T-cell (primary cell): ENCODE results near the gene KIF22. TPM values are rescaled to one million over a fixed set of nuclear protein-coding genes. Genes with fewer than 3 reads are reported as not detected.
"Not testable (repeated sequence)": the region's sequence is repeated elsewhere in the genome, so short reads cannot be mapped to it uniquely, and the experiment has no call there.

Experiments used
- ATAC-seq, 4 experiments: fragments of 200-7000 bp in 3 of 4; fragments of 150-1000 bp in 1 of 4; cut with Tn5 transposase; replicated peaks in 1 of 4; 1 replicate in 3 of 4; 2 replicates in 1 of 4; pipeline ENCODE4 v1.10.0; 2021; ENCODE audit warnings: moderate library complexity in 3 of 4, mild to moderate bottlenecking in 2 of 4, moderate number of reproducible peaks in 1 of 4
- CTCF ChIA-PET, 2 donors: fragments of 300-600 bp; sonication (Branson Sonifier 250); formaldehyde crosslinking; loops; one replicate each; lab custom pipeline; 2022; ENCODE audit warnings: antibody characterized with exemption in 2 of 2; lab: Charles Lee
- POLR2A ChIA-PET, 2 donors: fragments of 300-600 bp; sonication (Branson Sonifier 250); formaldehyde crosslinking; loops; one replicate each; lab custom pipeline; 2022; ENCODE audit warnings: antibody characterized with exemption in 2 of 2; lab: Charles Lee
- DNase-seq, 35 experiments: peaks; one replicate each; pipeline versions ENCODE4 v3.0.0 to v3.0.0-alpha.2; 2013 to 2023
- H3K27ac ChIP-seq: one replicate; pipeline ENCODE4 v1.5.1; 2013; ENCODE audit warnings: low read length
- H3K27me3 ChIP-seq, 2 experiments: replicated peaks in 1 of 2; 1 replicate in 1 of 2; 2 replicates in 1 of 2; pipeline versions ENCODE4 v1.6.1 to v1.7.0; 2013; ENCODE audit warnings: low read length in 1 of 2, mixed read lengths in 1 of 2; ENCODE audit not compliant: control insufficient read depth in 2 of 2, insufficient read depth in 2 of 2; ENCODE audit errors: extremely low read depth in 1 of 2
- H3K36me3 ChIP-seq, 2 donors: 1 replicate in 1 of 2; 2 replicates in 1 of 2; pipeline versions ENCODE4 v1.6.1 to v1.7.0; 2013; ENCODE audit warnings: low read length in 1 of 2; ENCODE audit not compliant: control insufficient read depth in 2 of 2, insufficient read depth in 1 of 2; ENCODE audit errors: extremely low read depth in 1 of 2
- H3K4me1 ChIP-seq, 2 experiments: 1 replicate in 1 of 2; 2 replicates in 1 of 2; pipeline versions ENCODE4 v1.6.1 to v1.7.0; 2013; ENCODE audit warnings: low read length in 2 of 2, mixed read lengths in 1 of 2; ENCODE audit not compliant: insufficient read depth in 2 of 2, control insufficient read depth in 1 of 2; ENCODE audit errors: extremely low read depth in 1 of 2
- H3K4me3 ChIP-seq, 2 donors: 1 replicate in 1 of 2; 2 replicates in 1 of 2; pipeline versions ENCODE4 v1.5.1 to v1.7.0; 2013; ENCODE audit warnings: mild to moderate bottlenecking in 2 of 2, low read length in 1 of 2, moderate library complexity in 1 of 2; ENCODE audit not compliant: control insufficient read depth in 1 of 2; ENCODE audit errors: extremely low read depth in 1 of 2
- H3K9me3 ChIP-seq: 2 replicates; pipeline ENCODE4 v1.7.0; 2013
- H3K27ac Mint-ChIP-seq, 2 donors: one replicate each; pipeline ENCODE4 v1.8.0; 2020 to 2021; ENCODE audit warnings: mild to moderate bottlenecking in 2 of 2, mixed read lengths in 2 of 2
- H3K27me3 Mint-ChIP-seq, 2 donors: one replicate each; pipeline ENCODE4 v1.8.0; 2021 to 2022; ENCODE audit warnings: mixed read lengths in 2 of 2
- H3K36me3 Mint-ChIP-seq: one replicate; pipeline ENCODE4 v1.8.0; 2021; ENCODE audit warnings: mixed read lengths
- H3K4me1 Mint-ChIP-seq, 3 donors: one replicate each; pipeline ENCODE4 v1.8.0; 2020 to 2022; ENCODE audit warnings: mixed read lengths in 3 of 3, mild to moderate bottlenecking in 1 of 3
- H3K4me3 Mint-ChIP-seq, 3 donors: one replicate each; pipeline ENCODE4 v1.8.0; 2020 to 2022; ENCODE audit warnings: mild to moderate bottlenecking in 3 of 3, mixed read lengths in 3 of 3, moderate library complexity in 3 of 3
- H3K9me3 Mint-ChIP-seq, 3 donors: one replicate each; pipeline ENCODE4 v1.8.0; 2020 to 2022; ENCODE audit warnings: mixed read lengths in 3 of 3
- WGBS: methylation state at CpG from one replicate; pipeline ENCODE4 v1.1.5; 2013; ENCODE audit warnings: missing lambda C conversion rate; ENCODE audit not compliant: insufficient coverage; 5-methylcytosine and 5-hydroxymethylcytosine counted together
- total RNA-seq, 35 experiments: library from RNA in 6 of 35; stranded (reverse) in 6 of 35; fragments of 120-200 nt in 1 of 35; gene quantifications; one replicate each; pipeline versions ENCODE4 v1.2.1 to v1.2.4 and lab custom pipeline; 2013 to 2026

The KIF22 gene
- total RNA-seq, 5 donors from 2014 or later (not counting 1 experiment from before 2014, with no cell fraction given), result 84.1 to 95.2 (median 84.9) TPM

- H3K27me3 Mint-ChIP-seq, result no peaks in the 10 kb centered on the region
- H3K36me3 ChIP-seq, result peaks cover 0 to 4% of the 10 kb centered on the region in 2 donors
- H3K4me1 ChIP-seq, result peaks cover 23 to 51% of the 10 kb centered on the region in 2 experiments
- no peaks in the 10 kb centered on the region for H3K9me3 ChIP-seq
- H3K27me3 ChIP-seq, result no peaks in the 10 kb centered on the region
- H3K4me1 Mint-ChIP-seq, result peaks cover 41 to 48% (median 43%) of the 10 kb centered on the region in 3 donors
- H3K27ac Mint-ChIP-seq, result peak overlapping the region in 1 of 2 donors; percentile 61
- no CpG with 5 or more reads among the region's 1 CpG for WGBS
- H3K4me3 ChIP-seq, result no peak overlapping the region
- H3K27ac ChIP-seq, result no peak overlapping the region
- no peak for ATAC-seq
- ChIA-PET POLR2A (interaction anchor here (0.6 to 1.4 kb wide), 2 partner anchors 7 to 15 kb away, joined by 3 to 5 read pairs; partner anchors contain the start of gene C16orf54 (in 1 of the 2)), CTCF (interaction anchor here in 1 of 2 donors (0.7 kb wide), 1 partner anchor 24 kb away, joined by 7 read pairs; no protein-coding TSS in a partner anchor)
- H3K4me3 Mint-ChIP-seq, result no peak overlapping the region
- no peaks in the 10 kb centered on the region for H3K9me3 Mint-ChIP-seq
- no peak for DNase-seq
- peaks cover 6% of the 10 kb centered on the region for H3K36me3 Mint-ChIP-seq
Measured at GRCh38 chr16:29753516-29753915, 37.0 kb upstream of the KIF22 start.

GRCh38 chr16:29756654-29757053, 33.9 kb upstream of the KIF22 start:
- H3K4me3 Mint-ChIP-seq, result peak overlapping the region in 2 of 3 donors; percentile 2 to 30
- POLR2A ChIA-PET, result interaction anchor here in 1 of 2 donors (0.6 kb wide), 1 partner anchor 93 kb away, joined by 4 read pairs; no protein-coding TSS in a partner anchor
- CTCF ChIA-PET, result interaction anchor here (0.6 to 1.6 kb wide), 4 partner anchors 18 to 76 kb away, joined by 3 to 9 read pairs (median 6); no protein-coding TSS in a partner anchor

GRCh38 chr16:29757086-29757485, 33.5 kb upstream of the KIF22 start:
- not testable (repeated sequence) for H3K36me3 ChIP-seq, H3K36me3 Mint-ChIP-seq, ATAC-seq, H3K9me3 ChIP-seq, H3K9me3 Mint-ChIP-seq, DNase-seq, H3K4me3 ChIP-seq, H3K27me3 ChIP-seq, H3K27me3 Mint-ChIP-seq, H3K27ac ChIP-seq
- peak overlapping the region in 1 of 3 donors; percentile 30 for H3K4me3 Mint-ChIP-seq
- POLR2A ChIA-PET, result interaction anchor here in 1 of 2 donors (0.6 kb wide), 1 partner anchor 92 kb away, joined by 4 read pairs; no protein-coding TSS in a partner anchor
- H3K4me1 ChIP-seq, result peaks cover 23 to 47% of the 10 kb centered on the region in 2 experiments
- 97% methylated on average over 8 of the region's 8 CpGs for WGBS
- H3K27ac Mint-ChIP-seq, result peak overlapping the region; percentile 65 to 82
- H3K4me1 Mint-ChIP-seq, result peaks cover 35 to 44% (median 41%) of the 10 kb centered on the region in 3 donors
- CTCF ChIA-PET, result interaction anchor here (0.6 to 1.6 kb wide), 4 partner anchors 18 to 76 kb away, joined by 3 to 9 read pairs (median 6); no protein-coding TSS in a partner anchor

More at GRCh38 chr16:29756654-29757053, 33.9 kb upstream of the KIF22 start:
- Histone ChIP-seq H3K27me3 (no peaks in the 10 kb centered on the region), H3K27ac (no peak overlapping the region), H3K9me3 (no peaks in the 10 kb centered on the region), H3K4me1 (peaks cover 23 to 47% of the 10 kb centered on the region in 2 experiments), H3K4me3 (no peak overlapping the region), H3K36me3 (no peaks in the 10 kb centered on the region)
- peak in 8 of 35 experiments; percentile 11 to 55 (median 28) for DNase-seq
- H3K27ac Mint-ChIP-seq, result peak overlapping the region; percentile 65 to 82
- no peaks in the 10 kb centered on the region for H3K36me3 Mint-ChIP-seq
- no peaks in the 10 kb centered on the region for H3K9me3 Mint-ChIP-seq
- no CpG with 5 or more reads among the region's 1 CpG for WGBS
- H3K4me1 Mint-ChIP-seq, result peaks cover 35 to 45% (median 41%) of the 10 kb centered on the region in 3 donors
- no peaks in the 10 kb centered on the region for H3K27me3 Mint-ChIP-seq
- peak in 3 of 4 experiments; percentile 24 to 91 (median 64) for ATAC-seq

DNA sequence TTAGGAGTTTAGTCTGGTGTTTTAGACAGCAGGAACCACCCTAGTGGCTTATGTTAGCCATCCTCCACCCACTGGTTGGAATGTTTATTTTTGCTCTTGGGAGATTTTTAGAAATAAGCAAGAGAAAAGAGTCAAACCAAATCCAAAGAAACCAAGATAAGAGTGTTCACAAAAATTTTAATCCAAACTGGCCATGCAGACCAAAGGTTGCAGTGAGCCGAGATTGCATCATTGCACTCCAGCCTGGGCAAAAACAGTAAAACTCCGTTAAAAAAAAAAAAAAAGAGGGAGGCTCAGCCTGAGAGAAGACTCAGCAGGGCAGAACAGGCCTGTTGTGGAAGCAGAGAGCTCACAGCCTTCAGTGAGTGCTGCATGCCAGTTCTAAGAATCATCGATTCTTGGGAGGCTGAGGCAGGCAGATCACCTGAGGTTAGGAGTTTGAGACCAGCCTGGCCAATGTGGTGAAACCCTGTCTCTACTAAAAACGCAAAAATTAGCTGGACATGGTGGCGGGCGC, 32.5 kb upstream of the KIF22 start:
- Mint-ChIP-seq H3K9me3 (no peaks in the 10 kb centered on the region), H3K27ac (peak overlapping the region; percentile 25 to 61), H3K4me3 (peak overlapping the region in 1 of 3 donors; percentile 30), H3K4me1 (peaks cover 35 to 45% (median 42%) of the 10 kb centered on the region in 3 donors), H3K27me3 (no peaks in the 10 kb centered on the region), H3K36me3 (no peaks in the 10 kb centered on the region)
- Histone ChIP-seq H3K4me1 (peaks cover 23 to 47% of the 10 kb centered on the region in 2 experiments), H3K27ac (no peak overlapping the region), H3K9me3 (no peaks in the 10 kb centered on the region), H3K36me3 (no peaks in the 10 kb centered on the region), H3K27me3 (no peaks in the 10 kb centered on the region), H3K4me3 (no peak overlapping the region)
- POLR2A ChIA-PET, result interaction anchor here in 1 of 2 donors (0.5 to 0.7 kb wide), 2 partner anchors 35 to 69 kb away, joined by 5 read pairs; no protein-coding TSS in a partner anchor
- ATAC-seq (no peak), DNase-seq (no peak)
- CTCF ChIA-PET, result interaction anchor here in 1 of 2 donors (1.6 kb wide), 1 partner anchor 27 kb away, joined by 9 read pairs; no protein-coding TSS in a partner anchor
- WGBS, result 92% methylated on average over 6 of the region's 6 CpGs

- Histone ChIP-seq H3K4me1 (peaks cover 16 to 32% of the 10 kb centered on the region in 2 experiments), H3K4me3 (no peak overlapping the region), H3K27me3 (no peaks in the 10 kb centered on the region), H3K27ac (no peak overlapping the region), H3K36me3 (no peaks in the 10 kb centered on the region), H3K9me3 (no peaks in the 10 kb centered on the region)
- H3K4me3 Mint-ChIP-seq, result no peak overlapping the region
- CTCF ChIA-PET, result interaction anchor here in 1 of 2 donors (0.6 kb wide), 1 partner anchor 18 kb away, joined by 4 read pairs; no protein-coding TSS in a partner anchor
- no peak overlapping the region for H3K27ac Mint-ChIP-seq
- no peak for DNase-seq
- POLR2A ChIA-PET, result interaction anchor here (0.5 to 1.2 kb wide), 5 partner anchors 13 to 24 kb away, joined by 3 to 5 read pairs (median 3); partner anchors contain the start of gene ZG16 (in 1 of the 2)
- no peaks in the 10 kb centered on the region for H3K27me3 Mint-ChIP-seq
- peaks cover 27 to 45% (median 41%) of the 10 kb centered on the region in 3 donors for H3K4me1 Mint-ChIP-seq
- no peaks in the 10 kb centered on the region for H3K36me3 Mint-ChIP-seq
- ATAC-seq, result no peak
- WGBS, result 89% methylated on average over 4 of the region's 9 CpGs
- no peaks in the 10 kb centered on the region for H3K9me3 Mint-ChIP-seq
Measured at GRCh38 chr16:29760567-29761279, 29.8 kb upstream of the KIF22 start.

GRCh38 chr16:29761280-29761651, 29.3 kb upstream of the KIF22 start:
- peaks cover 27 to 42% (median 39%) of the 10 kb centered on the region in 3 donors for H3K4me1 Mint-ChIP-seq
- not testable (repeated sequence) for H3K27ac ChIP-seq, ATAC-seq, DNase-seq, H3K4me3 ChIP-seq, H3K4me3 Mint-ChIP-seq, H3K9me3 Mint-ChIP-seq, H3K36me3 ChIP-seq, H3K27me3 ChIP-seq, H3K36me3 Mint-ChIP-seq, H3K27ac Mint-ChIP-seq, H3K27me3 Mint-ChIP-seq, H3K9me3 ChIP-seq
- 100% methylated on average over 2 of the region's 8 CpGs for WGBS
- ChIA-PET CTCF (interaction anchor here (0.6 to 0.7 kb wide), 2 partner anchors 18 to 41 kb away, joined by 4 to 7 read pairs; no protein-coding TSS in a partner anchor), POLR2A (interaction anchor here in 1 of 2 donors (0.7 to 1.2 kb wide), 3 partner anchors 15 to 26 kb away, joined by 4 to 5 read pairs (median 4); no protein-coding TSS in a partner anchor)
- peaks cover 16 to 27% of the 10 kb centered on the region in 2 experiments for H3K4me1 ChIP-seq
